Stimulated activated CD8-positive, alpha-beta memory T cell treated with anti-CD3 and anti-CD28 coated beads, Interleukin-2, amount 100 ng/mL, for 48 hours (primary cell): ENCODE results near the gene PSMB7.

Source experiments
- DNase-seq, 2 donors: peaks; one replicate each; pipeline ENCODE4 v3.0.0-alpha.2; 2020; ENCODE audit warnings: low read depth in 2 of 2

The PSMB7 gene

GRCh38 chr9:124327491-124327890 is 87.8 kb downstream of the PSMB7 start:
- DNase-seq: no peak

DNA sequence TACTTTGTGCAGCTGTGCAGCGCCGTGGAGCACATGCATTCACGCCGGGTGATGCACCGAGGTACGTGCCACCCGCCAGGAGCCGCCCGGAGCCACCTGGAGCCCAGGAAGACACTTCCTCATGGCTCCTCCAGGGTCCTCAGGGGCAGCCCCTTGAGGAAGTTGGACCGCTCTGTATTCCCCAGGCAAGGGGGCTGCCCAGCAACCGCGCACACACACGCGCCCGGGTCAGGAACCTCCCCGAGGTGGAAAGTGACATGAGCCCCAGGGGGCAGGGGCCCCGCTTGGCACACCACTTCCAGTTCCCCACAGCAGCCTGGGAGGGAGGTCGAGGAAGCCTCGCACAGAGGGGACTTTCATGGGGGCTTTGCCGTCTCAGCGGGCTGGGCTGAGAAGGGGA is 88.9 kb downstream of the PSMB7 start:
- DNase-seq: no peak

- no peak for DNase-seq
Observed at GRCh38 chr9:124325816-124326215, 89.4 kb downstream of the PSMB7 start.

DNA sequence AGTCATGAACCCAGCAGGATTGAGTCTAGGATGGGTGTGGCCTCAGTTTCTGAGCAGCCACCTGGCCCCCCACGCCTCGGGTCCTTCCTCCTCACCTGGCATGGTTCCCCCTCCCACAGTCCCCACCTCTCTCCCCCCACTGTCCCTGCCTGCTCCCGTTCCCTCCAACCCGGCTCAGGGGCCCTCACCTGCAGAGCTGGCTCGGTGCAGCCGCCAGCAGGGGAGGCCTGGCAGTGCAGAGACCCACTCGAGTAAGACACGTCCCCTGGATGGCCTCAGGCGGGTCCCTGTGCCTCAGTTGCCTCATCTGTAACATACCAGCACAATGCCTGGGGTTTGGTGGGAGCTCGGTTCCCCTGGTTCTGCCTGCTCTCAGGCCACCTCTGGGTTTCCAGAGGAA is 91.3 kb downstream of the PSMB7 start:
- DNase-seq: no peak

DNA sequence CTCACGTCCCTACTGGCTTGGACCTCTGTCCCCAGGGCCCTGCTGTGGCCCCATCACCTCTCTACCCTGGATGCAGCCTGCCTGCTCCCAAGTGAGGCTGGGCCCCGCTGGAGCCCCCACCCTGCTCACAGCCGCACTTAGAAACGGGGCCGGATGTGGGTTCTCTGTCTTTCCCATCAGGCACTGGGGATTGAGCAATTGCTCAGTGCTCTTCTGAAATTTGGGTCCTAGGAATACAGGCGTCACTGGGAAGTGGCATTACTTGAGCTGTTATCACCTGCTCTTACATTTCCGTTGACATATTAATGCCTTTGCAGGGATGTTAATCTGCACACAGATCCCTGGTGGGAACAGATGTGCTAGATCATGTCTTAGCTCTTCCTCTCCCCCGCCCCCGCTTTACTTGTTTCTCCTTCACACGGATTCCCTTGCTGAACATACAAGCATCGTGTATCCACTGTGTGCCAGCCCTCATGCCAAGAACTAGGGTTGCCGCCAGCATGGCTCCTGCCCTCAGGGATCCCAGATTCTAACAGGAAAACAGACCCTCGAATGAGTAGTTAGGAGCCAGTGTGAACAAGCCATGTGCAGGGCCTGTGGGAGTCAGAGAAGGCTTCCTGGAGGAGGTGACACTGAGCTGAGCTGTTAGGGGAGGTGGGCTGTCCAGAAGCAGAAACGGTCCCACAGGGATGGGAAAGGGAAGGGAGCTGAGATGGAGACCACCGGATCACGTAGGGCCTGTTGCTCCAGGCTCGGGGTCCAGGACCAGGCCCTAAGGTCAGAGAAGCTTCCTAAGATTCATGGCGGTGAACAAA is 92.4 kb downstream of the PSMB7 start:
- DNase-seq: no peak

DNA sequence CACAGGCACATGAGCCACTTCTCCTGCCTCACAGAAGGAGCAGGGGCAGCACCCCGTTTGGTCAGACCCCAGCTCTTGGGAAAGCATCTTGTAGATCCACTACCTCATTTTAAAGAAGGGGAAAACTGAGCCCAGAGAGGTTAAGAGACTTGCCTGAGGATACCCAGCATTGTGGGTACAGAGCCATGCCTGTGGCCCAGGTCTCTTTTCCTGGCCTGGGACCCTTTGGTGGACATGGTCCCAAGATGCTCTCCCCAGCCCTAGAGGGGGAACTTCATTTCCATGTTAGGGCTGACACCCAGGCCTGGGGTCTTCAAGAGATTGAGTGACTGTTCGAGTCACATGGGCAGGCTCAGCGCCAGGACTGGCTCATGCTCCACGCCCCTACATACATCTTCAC is 93.3 kb downstream of the PSMB7 start:
- DNase-seq: no peak

DNA sequence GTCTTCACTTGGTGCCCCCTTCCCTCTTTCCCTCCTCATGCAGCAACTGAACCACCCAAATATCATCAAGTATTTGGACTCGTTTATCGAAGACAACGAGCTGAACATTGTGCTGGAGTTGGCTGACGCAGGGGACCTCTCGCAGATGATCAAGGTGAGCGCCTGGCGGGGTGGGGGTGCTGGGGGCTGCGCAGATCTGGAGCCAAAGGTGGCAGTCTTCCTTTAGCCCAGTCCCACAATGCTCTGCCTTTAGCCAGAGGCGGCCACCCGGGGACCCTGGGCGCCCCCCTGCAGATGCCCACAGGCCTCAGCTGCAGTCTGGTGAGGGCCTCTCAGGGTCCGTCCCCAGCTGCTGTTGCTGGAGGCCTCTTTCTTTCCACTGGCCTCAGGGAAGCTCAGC is 93.8 kb downstream of the PSMB7 start:
- DNase-seq: no peak

GRCh38 chr9:124320062-124320973 is 94.9 kb downstream of the PSMB7 start:
- peak; percentile 27 to 30 for DNase-seq

GRCh38 chr9:124315882-124316281 is 99.4 kb downstream of the PSMB7 start:
- no peak for DNase-seq

DNA sequence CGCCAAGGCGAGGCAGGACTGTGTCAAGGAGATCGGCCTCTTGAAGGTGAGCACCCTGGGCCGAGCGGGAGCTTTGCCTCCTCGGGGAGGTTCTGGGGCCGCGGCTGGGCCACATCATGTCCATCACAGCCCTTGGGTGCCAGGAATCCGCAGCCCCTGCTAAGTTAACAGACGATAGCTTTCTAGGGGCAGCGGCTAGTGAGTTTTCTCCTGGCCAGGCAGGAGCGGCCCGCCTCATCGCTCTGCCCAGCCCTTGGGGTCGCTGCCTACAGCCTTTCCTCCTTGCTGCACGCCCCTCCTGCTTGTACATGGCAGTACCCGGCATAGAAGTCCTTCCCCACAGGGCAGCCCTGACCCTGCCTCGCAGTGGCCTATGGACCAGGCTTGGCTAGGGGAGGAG is 101.3 kb downstream of the PSMB7 start:
- DNase-seq: no peak

GRCh38 chr9:124312290-124313265 is 102.7 kb downstream of the PSMB7 start:
- no peak for DNase-seq

DNA sequence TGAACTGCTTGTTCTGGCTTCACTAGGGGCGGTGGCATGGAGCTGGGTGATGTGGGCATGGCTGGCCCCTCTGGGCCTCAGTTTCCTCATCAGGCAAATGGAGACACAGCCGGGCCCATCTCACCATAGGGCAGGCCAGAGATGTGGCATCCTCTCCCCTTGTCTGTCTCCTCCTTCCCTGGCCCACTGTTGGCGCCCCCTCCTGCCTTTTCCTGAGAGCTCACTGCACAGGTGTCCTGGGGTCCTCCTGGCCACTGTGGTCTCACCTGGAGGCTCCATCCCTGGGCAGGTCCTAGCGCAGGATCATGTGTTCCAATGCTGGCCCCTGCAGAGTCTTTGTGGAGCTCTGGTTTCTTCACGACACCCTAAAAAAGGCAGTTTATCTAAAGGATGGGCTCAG is 104.0 kb downstream of the PSMB7 start:
- no peak for DNase-seq

- DNase-seq: no peak
Observed at GRCh38 chr9:124309667-124310084, 105.6 kb downstream of the PSMB7 start.

DNA sequence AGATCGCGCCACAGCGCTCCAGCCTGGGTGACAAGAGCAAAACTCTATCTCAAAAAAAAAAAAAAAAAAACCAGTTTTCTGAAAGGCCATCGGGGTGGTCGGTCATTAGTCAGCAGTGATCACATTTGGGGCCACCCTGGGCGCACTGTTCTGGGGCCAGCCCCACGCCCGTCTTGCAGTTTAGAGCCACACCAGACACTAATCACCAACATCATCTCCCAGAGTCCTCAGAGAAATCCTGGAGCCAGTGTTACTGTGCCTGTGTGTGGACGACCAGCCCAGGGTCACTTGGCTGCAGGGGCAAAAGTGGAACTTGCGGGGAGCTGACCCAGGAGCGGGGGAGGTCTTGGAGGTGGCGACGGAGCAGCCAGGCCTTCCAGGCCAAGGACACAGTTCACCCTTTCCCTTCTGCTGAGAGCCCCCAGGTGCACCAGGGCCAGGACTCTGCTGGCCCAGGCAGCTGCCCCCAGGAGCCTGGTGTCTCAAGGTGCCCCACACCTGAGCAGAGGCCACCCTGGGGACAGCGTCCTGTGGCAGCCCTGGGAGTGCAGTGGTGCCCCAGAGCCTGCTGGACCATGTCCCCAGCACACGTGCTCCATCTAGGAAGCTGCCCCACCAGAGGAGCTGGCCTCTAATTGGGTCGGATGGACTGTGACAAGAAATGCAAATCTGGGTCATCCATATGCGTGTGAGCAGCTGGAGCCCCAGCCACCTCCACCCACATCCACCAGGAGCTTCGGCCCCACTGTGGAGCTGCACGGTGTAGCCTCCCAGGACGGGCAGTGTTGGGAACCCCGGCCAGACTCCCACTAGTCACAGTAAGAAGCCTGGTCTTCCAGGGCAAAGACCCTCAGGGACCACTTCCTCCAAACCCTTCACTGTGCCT is 106.4 kb downstream of the PSMB7 start:
- no peak for DNase-seq

GRCh38 chr9:124307379-124308030 is 107.7 kb downstream of the PSMB7 start:
- no peak for DNase-seq

DNA sequence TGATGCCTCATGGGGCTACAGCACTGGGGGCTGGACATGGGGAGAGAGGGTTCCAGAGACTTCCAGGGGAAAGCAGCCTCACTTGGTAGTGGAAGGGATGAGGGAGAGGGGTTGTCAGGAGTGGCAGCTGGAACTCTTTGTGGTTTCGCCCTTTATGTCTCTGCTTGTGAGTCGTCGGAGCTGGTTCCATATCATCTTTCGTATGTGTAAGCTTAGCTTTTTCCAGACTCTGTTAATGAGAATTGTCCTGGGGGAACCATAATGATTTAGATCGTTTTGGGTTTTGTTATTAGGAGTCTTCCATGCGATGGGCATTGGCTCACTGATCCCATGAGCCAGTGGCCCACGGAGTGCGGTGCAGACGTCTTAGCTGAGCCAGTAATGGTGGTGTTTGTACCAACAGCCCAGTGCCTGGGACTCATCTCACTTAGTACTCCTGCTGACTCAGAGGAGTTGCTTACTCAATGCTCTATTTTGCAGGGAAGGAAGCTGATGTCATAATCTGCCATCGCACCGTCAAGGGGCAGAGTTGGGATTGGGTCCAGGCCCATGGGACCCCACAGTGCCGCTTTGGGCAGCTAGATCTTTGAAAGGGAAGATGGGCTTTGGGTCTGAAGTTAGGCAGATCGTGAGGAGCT is 109.0 kb downstream of the PSMB7 start:
- DNase-seq: no peak

- no peak for DNase-seq
Observed at GRCh38 chr9:124304285-124304684, 111.0 kb downstream of the PSMB7 start.

GRCh38 chr9:124303762-124304161 is 111.5 kb downstream of the PSMB7 start:
- no peak for DNase-seq
